HEK293 (cell line): ENCODE results near the gene HINT3.

Experiments used
- CTCF ChIA-PET: fragments of 350-600 bp; formaldehyde crosslinking; extraction: SDS; loops from one replicate; lab custom pipeline; 2021; ENCODE audit warnings: antibody characterized with exemption; lab: Yijun Ruan, JAX
- POLR2A ChIA-PET: fragments of 300-600 bp; formaldehyde crosslinking; extraction: SDS; loops from one replicate; lab custom pipeline; 2020; ENCODE audit warnings: antibody characterized with exemption, inconsistent platforms; lab: Yijun Ruan, JAX
- H3K27ac ChIP-seq: fragments of 200-500 bp; sonication (Bioruptor generic); 2 replicates; pipeline ENCODE4 v1.5.1; 2014; ENCODE audit warnings: low read depth, low read length, control low read depth, inconsistent platforms; ENCODE audit errors: extremely low read depth
- H3K36me3 ChIP-seq, 2 experiments: fragments of 200-500 bp in 1 of 2; sonication (Bioruptor generic) in 1 of 2; 1 replicate in 1 of 2; 2 replicates in 1 of 2; pipeline ENCODE4 v1.5.1; 2014 to 2017; ENCODE audit warnings: inconsistent platforms in 2 of 2, low read length in 2 of 2; ENCODE audit not compliant: control insufficient read depth in 2 of 2, insufficient read depth in 1 of 2
- H3K4me1 ChIP-seq: fragments of 200-500 bp; sonication (Bioruptor generic); 2 replicates; pipeline ENCODE4 v1.5.1; 2014; ENCODE audit warnings: mild to moderate bottlenecking, low read length, inconsistent platforms; ENCODE audit not compliant: control insufficient read depth, insufficient read depth
- H3K4me3 ChIP-seq: 2 replicates; pipeline ENCODE4 v1.5.1; 2011; ENCODE audit warnings: low read depth, mild to moderate bottlenecking, control low read depth, low read length, moderate library complexity
- H3K9me3 ChIP-seq: fragments of 200-500 bp; sonication (Bioruptor generic); 2 replicates; pipeline ENCODE4 v1.5.1; 2014; ENCODE audit warnings: low read depth, low read length, inconsistent platforms; ENCODE audit not compliant: control insufficient read depth, insufficient read depth
- PRDM1 ChIP-seq: fragments of 450-650 bp; formaldehyde crosslinking; IDR thresholded peaks from 2 replicates; pipeline ENCODE4; 2016; ENCODE audit warnings: missing biosample characterization, missing genetic modification characterization
- REST ChIP-seq: fragments of 450-650 bp; formaldehyde crosslinking; IDR thresholded peaks from 2 replicates; pipeline ENCODE4 v1.5.1; 2016; ENCODE audit warnings: missing biosample characterization, missing genetic modification characterization
- ZBTB6 ChIP-seq: fragments of 450-650 bp; formaldehyde crosslinking; IDR thresholded peaks from 2 replicates; pipeline ENCODE4 v1.5.1; 2017; ENCODE audit warnings: missing biosample characterization, missing genetic modification characterization
- ZBTB8A ChIP-seq: fragments of 450-650 bp; formaldehyde crosslinking; IDR thresholded peaks from 2 replicates; pipeline ENCODE4 v1.5.1; 2016; ENCODE audit warnings: missing biosample characterization, missing genetic modification characterization
- ZNF132 ChIP-seq: fragments of 450-650 bp; formaldehyde crosslinking; IDR thresholded peaks from 2 replicates; pipeline ENCODE4 v1.5.1; 2017; ENCODE audit warnings: missing biosample characterization, missing genetic modification characterization, borderline replicate concordance
- ZNF16 ChIP-seq: fragments of 450-650 bp; formaldehyde crosslinking; IDR thresholded peaks from 2 replicates; pipeline ENCODE4 v1.5.1; 2016; ENCODE audit warnings: low read depth, missing biosample characterization, missing genetic modification characterization
- ZNF184 ChIP-seq: fragments of 450-650 bp; IDR thresholded peaks from 2 replicates; pipeline ENCODE4 v1.5.1; 2018; ENCODE audit warnings: missing biosample characterization, mild to moderate bottlenecking, missing genetic modification characterization
- ZNF2 ChIP-seq: fragments of 450-650 bp; formaldehyde crosslinking; IDR thresholded peaks from 2 replicates; pipeline ENCODE4 v1.5.1; 2016; ENCODE audit warnings: missing biosample characterization, missing genetic modification characterization
- ZNF362 ChIP-seq: fragments of 450-650 bp; formaldehyde crosslinking; IDR thresholded peaks from 2 replicates; pipeline ENCODE4 v1.5.1; 2016; ENCODE audit warnings: missing biosample characterization, missing genetic modification characterization
- ZNF521 ChIP-seq: fragments of 450-650 bp; formaldehyde crosslinking; IDR thresholded peaks from 2 replicates; pipeline ENCODE4 v1.5.1; 2017; ENCODE audit warnings: missing biosample characterization, mild to moderate bottlenecking, missing genetic modification characterization
- ZNF837 ChIP-seq: fragments of 450-650 bp; formaldehyde crosslinking; IDR thresholded peaks from 2 replicates; pipeline ENCODE4 v1.5.1; 2016; ENCODE audit warnings: missing biosample characterization, missing genetic modification characterization
- ZSCAN30 ChIP-seq: fragments of 450-650 bp; IDR thresholded peaks from 2 replicates; pipeline ENCODE4 v1.5.1; 2018; ENCODE audit warnings: missing biosample characterization, mild to moderate bottlenecking, missing genetic modification characterization, moderate library complexity
- ZXDB ChIP-seq: fragments of 450-650 bp; formaldehyde crosslinking; IDR thresholded peaks from 2 replicates; pipeline ENCODE4 v1.5.1; 2016; ENCODE audit warnings: missing biosample characterization, missing genetic modification characterization

HINT3 gene

GRCh38 chr6:125942672-125943527 is 13.7 kb upstream of the HINT3 start:
- H3K36me3 ChIP-seq, result no peaks in the 10 kb centered on the region
- no peaks in the 10 kb centered on the region for H3K9me3 ChIP-seq
- H3K27ac ChIP-seq, result no peak overlapping the region
- ChIA-PET CTCF (interaction anchor here (0.8 to 6.7 kb wide), 8 partner anchors 10 to 162 kb away, joined by 3 to 47 read pairs (median 4); partner anchors contain the start of genes HINT3 and NCOA7), POLR2A (interaction anchor here (1.2 kb wide), 1 partner anchor 152 kb away, joined by 4 read pairs; the partner anchor contains the start of gene NCOA7)
- peaks cover 10% of the 10 kb centered on the region for H3K4me1 ChIP-seq
- TF ChIP-seq ZNF2 (tag by site-specific recombination) (no peak), ZSCAN30 (no peak), ZNF521 (no peak), ZNF184 (no peak), ZNF837 (no peak), ZBTB8A (tag by site-specific recombination) (no peak), ZNF132 (tag by site-specific recombination) (no peak), REST (tag by site-specific recombination) (peak; percentile 71)
- no peak overlapping the region for H3K4me3 ChIP-seq

GRCh38 chr6:125943528-125944433 is 12.8 kb upstream of the HINT3 start:
- TF ChIP-seq PRDM1 (tag by site-specific recombination) (0 out of 2 replicates have a peak, but pooled peaks have one; percentile 29), ZXDB (tag by site-specific recombination) (no peak)
- Histone ChIP-seq H3K27ac (no peak overlapping the region), H3K4me1 (peaks cover 10% of the 10 kb centered on the region), H3K9me3 (no peaks in the 10 kb centered on the region), H3K36me3 (no peaks in the 10 kb centered on the region), H3K4me3 (no peak overlapping the region)
- CTCF ChIA-PET, result interaction anchor here (0.7 to 6.7 kb wide), 8 partner anchors 14 to 163 kb away, joined by 3 to 47 read pairs (median 4); partner anchors contain the start of genes HINT3 and NCOA7
- POLR2A ChIA-PET, result interaction anchor here (0.8 to 1.2 kb wide), 2 partner anchors 13 to 153 kb away, joined by 4 read pairs; partner anchors contain the start of genes HINT3 and NCOA7

- H3K4me3 ChIP-seq, result no peak overlapping the region
- CTCF ChIA-PET, result interaction anchor here (0.7 to 6.7 kb wide), 6 partner anchors 13 to 163 kb away, joined by 3 to 47 read pairs (median 4); partner anchors contain the start of gene HINT3
- H3K27ac ChIP-seq, result no peak overlapping the region
- no peaks in the 10 kb centered on the region for H3K36me3 ChIP-seq
- no peak for TF ChIP-seq ZNF16 (tag by site-specific recombination)
- TF ChIP-seq ZBTB6 (tag by site-specific recombination), result no peak
- no peak for TF ChIP-seq ZNF362
- no peaks in the 10 kb centered on the region for H3K9me3 ChIP-seq
- H3K4me1 ChIP-seq, result peaks cover 10% of the 10 kb centered on the region
- POLR2A ChIA-PET, result interaction anchor here (4.2 kb wide), 1 partner anchor 12 kb away, joined by 36 read pairs; the partner anchor contains the start of gene HINT3
Measured at GRCh38 chr6:125944434-125944816, 12.1 kb upstream of the HINT3 start.
